Superior temporal gyrus (tissue), 1 donor: ENCODE data around the gene YIPF3.
"Not testable (repeated sequence)": the region's sequence is repeated elsewhere in the genome, so short reads cannot be mapped to it uniquely, and the experiment has no call there.

Experiments used
- DNase-seq: peaks from one replicate; pipeline ENCODE4 v3.0.0-alpha.2; 2016; ENCODE audit errors: extremely low spot score

YIPF3 gene

GRCh38 chr6:43516697-43517504 lies at the start of gene YIPF3, which contains the start of gene POLR1C:
Gene YIPF3, minus strand, starts transcription at chr6:43516926. Its CDS starts 119 bp downstream, at chr6:43516807.
Gene POLR1C, plus strand, starts transcription at chr6:43517089. Its CDS starts 21 bp downstream, at chr6:43517110.
- DNase-seq: peak; percentile 100

GRCh38 chr6:43559328-43559727 lies 42.6 kb upstream of the YIPF3 start:
- no peak for DNase-seq

- not testable (repeated sequence) for DNase-seq
Observed at GRCh38 chr6:43557620-43558019, 40.9 kb upstream of the YIPF3 start.

GRCh38 chr6:43547222-43547621 lies 30.5 kb upstream of the YIPF3 start:
- DNase-seq: no peak

- no peak for DNase-seq
Observed at GRCh38 chr6:43544461-43544860, 27.7 kb upstream of the YIPF3 start.

GRCh38 chr6:43541774-43542471 lies 25.2 kb upstream of the YIPF3 start:
- DNase-seq: no peak

- DNase-seq: no peak
Observed at GRCh38 chr6:43540507-43540906, 23.8 kb upstream of the YIPF3 start.

- DNase-seq: not testable (repeated sequence)
Observed at GRCh38 chr6:43539409-43539808, 22.7 kb upstream of the YIPF3 start.

- DNase-seq: not testable (repeated sequence)
Observed at GRCh38 chr6:43538986-43539385, 22.3 kb upstream of the YIPF3 start.

- DNase-seq: no peak
Observed at GRCh38 chr6:43532201-43532600, 15.5 kb upstream of the YIPF3 start.

GRCh38 chr6:43524483-43524961 lies 7.8 kb upstream of the YIPF3 start:
- DNase-seq: no peak

- no peak for DNase-seq
Observed at GRCh38 chr6:43523284-43523683, 6.6 kb upstream of the YIPF3 start.

- no peak for DNase-seq
Observed at GRCh38 chr6:43522547-43523261, 6.0 kb upstream of the YIPF3 start.

- no peak for DNase-seq
Observed at GRCh38 chr6:43521836-43522235, 5.1 kb upstream of the YIPF3 start.

GRCh38 chr6:43520097-43520496 lies 3.4 kb upstream of the YIPF3 start:
- DNase-seq: no peak

- DNase-seq: no peak
Observed at GRCh38 chr6:43517505-43518357, 1.0 kb upstream of the YIPF3 start.

GRCh38 chr6:43516367-43516696 lies 394 bp downstream of the YIPF3 start:
- DNase-seq: no peak

GRCh38 chr6:43515808-43516207 lies 918 bp downstream of the YIPF3 start:
- no peak for DNase-seq

- no peak for DNase-seq
Observed at GRCh38 chr6:43511824-43512415, 4.8 kb downstream of the YIPF3 start.

GRCh38 chr6:43510827-43511163 lies 5.9 kb downstream of the YIPF3 start:
- DNase-seq: no peak
